WTC11 (cell line): Measurements from ENCODE around the gene CHAC1. TPM values are rescaled to one million over a fixed set of nuclear protein-coding genes. Genes with fewer than 3 reads are reported as not detected.

ENCODE experiments used
- ATAC-seq: fragments of 200-7000 bp; cut with Tn5 transposase; 2 replicates; pipeline ENCODE4 v1.10.0; 2021; ENCODE audit warnings: mild to moderate bottlenecking, moderate library complexity
- CTCF ChIA-PET: fragments of 300-600 bp; sonication (Branson Sonifier 250); formaldehyde crosslinking; loops from one replicate; lab custom pipeline; 2021; ENCODE audit warnings: antibody characterized with exemption; lab: Charles Lee
- POLR2A ChIA-PET: fragments of 350-600 bp; sonication (Branson Sonifier 250); formaldehyde crosslinking; loops from one replicate; lab custom pipeline; 2021; ENCODE audit warnings: antibody characterized with exemption; lab: Charles Lee
- DNase-seq: peaks from one replicate; pipeline ENCODE4 v3.0.0; 2021; ENCODE audit warnings: low spot score
- H3K27ac Mint-ChIP-seq: 2 replicates; pipeline ENCODE4 v1.8.0; 2021; ENCODE audit warnings: mixed read lengths
- H3K27me3 Mint-ChIP-seq: 2 replicates; pipeline ENCODE4 v1.8.0; 2021; ENCODE audit warnings: low read depth, mild to moderate bottlenecking, moderate library complexity, mixed read lengths
- H3K36me3 Mint-ChIP-seq: 2 replicates; pipeline ENCODE4 v1.8.0; 2021; ENCODE audit warnings: mixed read lengths
- H3K4me1 Mint-ChIP-seq: 2 replicates; pipeline ENCODE4 v1.8.0; 2022; ENCODE audit warnings: mixed read lengths
- H3K4me3 Mint-ChIP-seq: 2 replicates; pipeline ENCODE4 v1.8.0; 2021; ENCODE audit warnings: mild to moderate bottlenecking, moderate library complexity, mixed read lengths
- H3K9me3 Mint-ChIP-seq: 2 replicates; pipeline ENCODE4 v1.8.0; 2021; ENCODE audit warnings: mixed read lengths
- CREB1 ChIP-seq: sonication (generic); formaldehyde crosslinking; IDR thresholded peaks from 2 replicates; pipeline ENCODE4 v1.8.0; 2023; ENCODE audit warnings: mild to moderate bottlenecking, missing genetic modification reagents
- CREM ChIP-seq: sonication (generic); formaldehyde crosslinking; IDR thresholded peaks from 2 replicates; pipeline ENCODE4 v1.8.1; 2022; ENCODE audit warnings: mild to moderate bottlenecking, missing genetic modification reagents, moderate library complexity
- EMX1 ChIP-seq: fragments of 250-450 bp; sonication (Bioruptor Pico); IDR thresholded peaks from 2 replicates; pipeline ENCODE4 v1.8.0; 2021; ENCODE audit warnings: mild to moderate bottlenecking
- ESRRA ChIP-seq: sonication (generic); formaldehyde crosslinking; IDR thresholded peaks from 2 replicates; pipeline ENCODE4 v1.8.1; 2022; ENCODE audit warnings: mild to moderate bottlenecking, missing genetic modification reagents, borderline replicate concordance
- FOXP1 ChIP-seq: sonication (generic); formaldehyde crosslinking; IDR thresholded peaks from 2 replicates; pipeline ENCODE4 v1.8.0; 2022; ENCODE audit warnings: missing genetic modification reagents, mild to moderate bottlenecking, moderate library complexity, borderline replicate concordance
- NFE2L1 ChIP-seq: sonication (generic); formaldehyde crosslinking; IDR thresholded peaks from 2 replicates; pipeline ENCODE4 v1.8.1; 2023; ENCODE audit warnings: missing genetic modification reagents
- NR3C1 ChIP-seq: sonication (generic); formaldehyde crosslinking; conservative IDR thresholded peaks from 2 replicates; pipeline ENCODE4 v1.8.1; 2023; ENCODE audit warnings: low read depth, mild to moderate bottlenecking, missing genetic modification reagents
- OVOL2 ChIP-seq: fragments of 250-450 bp; sonication (Bioruptor Pico); IDR thresholded peaks from 2 replicates; pipeline ENCODE4 v1.9.0; 2021; ENCODE audit warnings: mild to moderate bottlenecking, borderline replicate concordance
- PRRX2 ChIP-seq: fragments of 250-450 bp; sonication (Bioruptor Pico); IDR thresholded peaks from 2 replicates; pipeline ENCODE4 v1.8.0; 2021; ENCODE audit warnings: mild to moderate bottlenecking
- RORB ChIP-seq: fragments of 250-450 bp; sonication (Bioruptor Pico); IDR thresholded peaks from 2 replicates; pipeline ENCODE4 v1.9.0; 2021; ENCODE audit warnings: mild to moderate bottlenecking
- SOX15 ChIP-seq: fragments of 250-450 bp; sonication (Bioruptor Pico); IDR thresholded peaks from 2 replicates; pipeline ENCODE4 v1.9.0; 2021; ENCODE audit warnings: mild to moderate bottlenecking
- TEAD4 ChIP-seq: sonication (generic); formaldehyde crosslinking; IDR thresholded peaks from 2 replicates; pipeline ENCODE4 v1.8.0; 2022; ENCODE audit warnings: mild to moderate bottlenecking, missing genetic modification reagents
- ZNF219 ChIP-seq: sonication (generic); formaldehyde crosslinking; IDR thresholded peaks from 2 replicates; pipeline ENCODE4 v1.8.0; 2023; ENCODE audit warnings: missing genetic modification reagents, mild to moderate bottlenecking, borderline replicate concordance
- ZNF263 ChIP-seq: sonication (generic); formaldehyde crosslinking; IDR thresholded peaks from 2 replicates; pipeline ENCODE4 v1.8.1; 2022; ENCODE audit warnings: low read depth, mild to moderate bottlenecking, moderate library complexity, missing genetic modification reagents
- ZNF281 ChIP-seq: sonication (generic); formaldehyde crosslinking; IDR thresholded peaks from 2 replicates; pipeline ENCODE4 v1.8.0; 2023; ENCODE audit warnings: mild to moderate bottlenecking, missing genetic modification reagents
- ZSCAN18 ChIP-seq: fragments of 250-450 bp; sonication (Bioruptor Pico); IDR thresholded peaks from 2 replicates; pipeline ENCODE4 v2.1.2; 2022; ENCODE audit warnings: mild to moderate bottlenecking, moderate library complexity
- total RNA-seq: library from RNA; stranded (reverse); gene quantifications from 3 replicates; pipeline ENCODE4 v1.2.3, GENCODE V29; 2021
- TF ChIP-seq, protein P1 (sequence below): sonication (generic); formaldehyde crosslinking; conservative IDR thresholded peaks from 2 replicates; pipeline ENCODE4 v1.8.1; 2022; ENCODE audit warnings: mild to moderate bottlenecking, missing genetic modification reagents
- TF ChIP-seq, protein P2 (sequence below): fragments of 250-450 bp; sonication (Bioruptor Pico); conservative IDR thresholded peaks from 2 replicates; pipeline ENCODE4 v1.9.0; 2021; ENCODE audit warnings: mild to moderate bottlenecking
- TF ChIP-seq, protein P3 (sequence below): fragments of 250-450 bp; sonication (Bioruptor Pico); IDR thresholded peaks from 2 replicates; pipeline ENCODE4 v1.9.0; 2021; ENCODE audit warnings: mild to moderate bottlenecking
- TF ChIP-seq, protein P4 (sequence below): sonication (generic); formaldehyde crosslinking; IDR thresholded peaks from 2 replicates; pipeline ENCODE4 v1.8.0; 2022; ENCODE audit warnings: missing genetic modification reagents

The CHAC1 gene
- total RNA-seq, 1 experiment from 2014 or later: 31.0 TPM

DNA sequence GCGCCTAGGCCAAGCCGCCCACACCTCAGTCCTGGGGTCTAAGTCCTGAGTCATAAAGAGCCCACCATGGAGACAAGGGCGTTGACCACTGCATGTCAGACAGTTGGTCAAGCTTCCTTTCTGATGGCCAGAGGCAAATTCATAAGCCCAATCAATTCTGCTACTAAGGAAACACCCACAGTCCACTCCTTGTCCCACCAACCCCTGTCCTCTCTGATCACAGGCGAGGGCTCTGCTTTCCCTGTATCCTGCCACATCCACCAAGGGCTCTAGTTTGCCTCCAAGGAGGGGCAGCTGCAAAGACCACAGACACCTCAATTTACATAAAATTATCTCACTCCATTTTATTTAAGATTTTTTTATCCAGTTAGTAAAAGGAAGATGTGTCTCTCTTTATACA is 25.3 kb downstream of the CHAC1 start:
- Mint-ChIP-seq H3K9me3 (no peaks in the 10 kb centered on the region), H3K27ac (no peak overlapping the region)
- no peak for TF ChIP-seq ZNF219 (CRISPR knock-in tag)
- no peak for TF ChIP-seq RORB (CRISPR knock-in tag)
- TF ChIP-seq, all 79 proteins: peak for 0
- Mint-ChIP-seq H3K36me3 (peaks cover 47% of the 10 kb centered on the region), H3K4me3 (no peak overlapping the region), H3K4me1 (no peaks in the 10 kb centered on the region), H3K27me3 (no peaks in the 10 kb centered on the region)
- DNase-seq (no peak), ATAC-seq (no peak)
- ChIA-PET CTCF (no interaction called here), POLR2A (no interaction called here)

DNA sequence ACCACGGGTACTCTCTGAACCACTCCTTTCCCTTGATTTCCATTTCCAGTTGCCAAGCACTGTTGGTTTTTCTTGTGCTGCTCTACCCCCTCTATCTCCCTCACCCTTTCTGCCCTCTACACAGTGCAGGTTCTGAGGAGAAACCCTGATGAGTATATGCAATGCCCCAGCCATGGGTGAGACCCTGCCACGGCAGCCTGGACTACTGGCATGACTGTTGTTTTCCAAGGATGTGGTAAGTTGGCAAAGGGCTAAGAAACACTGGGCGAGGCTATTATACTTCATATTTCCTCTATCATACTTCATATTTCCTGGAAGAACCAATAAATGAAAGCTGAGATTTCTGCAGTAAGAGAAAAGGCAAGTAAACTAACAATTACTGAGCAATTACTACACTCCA is 27.9 kb downstream of the CHAC1 start:
- no peaks in the 10 kb centered on the region for H3K9me3 Mint-ChIP-seq
- H3K4me1 Mint-ChIP-seq: no peaks in the 10 kb centered on the region
- ATAC-seq: no peak
- no peak overlapping the region for H3K27ac Mint-ChIP-seq
- DNase-seq: no peak
- H3K36me3 Mint-ChIP-seq: peaks cover 66% of the 10 kb centered on the region
- CTCF ChIA-PET: interaction anchor here (1.4 kb wide), 1 partner anchor 79 kb away, joined by 3 read pairs; no protein-coding TSS in a partner anchor
- no peak for TF ChIP-seq FOXP1 (CRISPR knock-in tag)
- TF ChIP-seq ZNF263 (CRISPR knock-in tag): no peak
- no peak for TF ChIP-seq RORB (CRISPR knock-in tag)
- no peak for TF ChIP-seq ZSCAN18
- TF ChIP-seq PRRX2 (CRISPR knock-in tag): no peak
- no peak for TF ChIP-seq NFE2L1 (CRISPR knock-in tag)
- TF ChIP-seq CREB1 (CRISPR knock-in tag): no peak
- H3K4me3 Mint-ChIP-seq: no peak overlapping the region
- no peaks in the 10 kb centered on the region for H3K27me3 Mint-ChIP-seq
- POLR2A ChIA-PET: interaction anchor here (1.2 kb wide), 1 partner anchor 27 kb away, joined by 3 read pairs; no protein-coding TSS in a partner anchor

GRCh38 chr15:40982855-40983254 is 29.6 kb downstream of the CHAC1 start:
- no peak for TF ChIP-seq SOX15 (CRISPR knock-in tag)
- TF ChIP-seq, protein P1, sequence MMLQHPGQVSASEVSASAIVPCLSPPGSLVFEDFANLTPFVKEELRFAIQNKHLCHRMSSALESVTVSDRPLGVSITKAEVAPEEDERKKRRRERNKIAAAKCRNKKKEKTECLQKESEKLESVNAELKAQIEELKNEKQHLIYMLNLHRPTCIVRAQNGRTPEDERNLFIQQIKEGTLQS (CRISPR knock-in tag): no peak
- TF ChIP-seq, protein P2, sequence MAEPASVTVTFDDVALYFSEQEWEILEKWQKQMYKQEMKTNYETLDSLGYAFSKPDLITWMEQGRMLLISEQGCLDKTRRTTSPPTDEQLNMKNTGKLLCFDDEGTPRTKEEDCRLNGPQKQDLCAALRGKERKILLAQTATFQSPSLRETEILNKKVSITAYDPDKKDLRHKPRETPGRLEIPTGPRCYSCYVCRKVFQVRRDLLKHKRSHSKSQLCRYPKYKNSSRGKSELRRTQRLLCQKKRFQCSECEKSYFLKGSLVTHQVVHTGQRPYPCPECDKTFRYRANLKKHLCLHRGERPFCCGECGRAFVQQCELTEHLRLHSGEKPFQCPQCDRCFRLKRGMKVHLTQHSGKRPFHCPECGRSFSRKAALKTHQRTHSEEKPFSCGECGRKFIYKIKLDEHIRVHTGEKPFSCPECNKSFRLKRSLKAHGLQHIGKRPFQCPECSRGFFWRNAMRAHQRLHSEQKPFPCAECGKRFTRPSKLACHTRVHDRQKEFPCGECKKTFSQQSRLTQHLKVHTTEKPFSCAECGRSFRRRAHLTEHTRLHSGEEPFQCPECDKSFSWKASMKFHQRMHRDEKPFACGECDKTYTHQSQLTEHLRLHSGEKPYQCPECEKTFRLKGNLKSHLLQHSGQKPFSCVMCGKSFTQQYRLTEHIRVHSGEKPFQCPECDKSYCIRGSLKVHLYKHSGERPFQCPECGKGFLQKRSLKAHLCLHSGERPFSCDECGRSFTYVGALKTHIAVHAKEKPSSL (CRISPR knock-in tag): no peak
- TF ChIP-seq TEAD4 (CRISPR knock-in tag): no peak
- no peak for TF ChIP-seq ZNF281 (CRISPR knock-in tag)
- TF ChIP-seq NR3C1 (CRISPR knock-in tag): no peak
- TF ChIP-seq, protein P3, sequence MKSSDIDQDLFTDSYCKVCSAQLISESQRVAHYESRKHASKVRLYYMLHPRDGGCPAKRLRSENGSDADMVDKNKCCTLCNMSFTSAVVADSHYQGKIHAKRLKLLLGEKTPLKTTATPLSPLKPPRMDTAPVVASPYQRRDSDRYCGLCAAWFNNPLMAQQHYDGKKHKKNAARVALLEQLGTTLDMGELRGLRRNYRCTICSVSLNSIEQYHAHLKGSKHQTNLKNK (CRISPR knock-in tag): no peak
- TF ChIP-seq EMX1 (CRISPR knock-in tag): no peak
- no peak for TF ChIP-seq OVOL2 (CRISPR knock-in tag)
- TF ChIP-seq, protein P4, sequence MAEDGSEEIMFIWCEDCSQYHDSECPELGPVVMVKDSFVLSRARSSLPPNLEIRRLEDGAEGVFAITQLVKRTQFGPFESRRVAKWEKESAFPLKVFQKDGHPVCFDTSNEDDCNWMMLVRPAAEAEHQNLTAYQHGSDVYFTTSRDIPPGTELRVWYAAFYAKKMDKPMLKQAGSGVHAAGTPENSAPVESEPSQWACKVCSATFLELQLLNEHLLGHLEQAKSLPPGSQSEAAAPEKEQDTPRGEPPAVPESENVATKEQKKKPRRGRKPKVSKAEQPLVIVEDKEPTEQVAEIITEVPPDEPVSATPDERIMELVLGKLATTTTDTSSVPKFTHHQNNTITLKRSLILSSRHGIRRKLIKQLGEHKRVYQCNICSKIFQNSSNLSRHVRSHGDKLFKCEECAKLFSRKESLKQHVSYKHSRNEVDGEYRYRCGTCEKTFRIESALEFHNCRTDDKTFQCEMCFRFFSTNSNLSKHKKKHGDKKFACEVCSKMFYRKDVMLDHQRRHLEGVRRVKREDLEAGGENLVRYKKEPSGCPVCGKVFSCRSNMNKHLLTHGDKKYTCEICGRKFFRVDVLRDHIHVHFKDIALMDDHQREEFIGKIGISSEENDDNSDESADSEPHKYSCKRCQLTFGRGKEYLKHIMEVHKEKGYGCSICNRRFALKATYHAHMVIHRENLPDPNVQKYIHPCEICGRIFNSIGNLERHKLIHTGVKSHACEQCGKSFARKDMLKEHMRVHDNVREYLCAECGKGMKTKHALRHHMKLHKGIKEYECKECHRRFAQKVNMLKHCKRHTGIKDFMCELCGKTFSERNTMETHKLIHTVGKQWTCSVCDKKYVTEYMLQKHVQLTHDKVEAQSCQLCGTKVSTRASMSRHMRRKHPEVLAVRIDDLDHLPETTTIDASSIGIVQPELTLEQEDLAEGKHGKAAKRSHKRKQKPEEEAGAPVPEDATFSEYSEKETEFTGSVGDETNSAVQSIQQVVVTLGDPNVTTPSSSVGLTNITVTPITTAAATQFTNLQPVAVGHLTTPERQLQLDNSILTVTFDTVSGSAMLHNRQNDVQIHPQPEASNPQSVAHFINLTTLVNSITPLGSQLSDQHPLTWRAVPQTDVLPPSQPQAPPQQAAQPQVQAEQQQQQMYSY: no peak
- no peak for TF ChIP-seq CREM (CRISPR knock-in tag)
- no peak for TF ChIP-seq ESRRA (CRISPR knock-in tag)
- no peaks in the 10 kb centered on the region for H3K4me1 Mint-ChIP-seq
- peaks cover 80% of the 10 kb centered on the region for H3K36me3 Mint-ChIP-seq
- H3K27me3 Mint-ChIP-seq: no peaks in the 10 kb centered on the region
- DNase-seq: no peak
- H3K27ac Mint-ChIP-seq: no peak overlapping the region
- ChIA-PET POLR2A (no interaction called here), CTCF (interaction anchor here (0.7 to 1.0 kb wide), 2 partner anchors 91 to 148 kb away, joined by 3 to 4 read pairs; no protein-coding TSS in a partner anchor)
- H3K4me3 Mint-ChIP-seq: no peak overlapping the region
- no peaks in the 10 kb centered on the region for H3K9me3 Mint-ChIP-seq
- no peak for ATAC-seq
